C4-2B (cell line): Measurements from ENCODE around the gene MYZAP.

Experiments
- CTCF ChIP-seq: fragments of 450-650 bp; conservative IDR thresholded peaks from 2 replicates; pipeline ENCODE4 v1.5.1; 2017; ENCODE audit warnings: mild to moderate bottlenecking
- ZFX ChIP-seq: fragments of 450-650 bp; IDR thresholded peaks from 2 replicates; pipeline ENCODE4 v1.6.1; 2017

- TF ChIP-seq CTCF, result no peak
- no peak for TF ChIP-seq ZFX
Observed at GRCh38 chr15:57624730-57625129, 33.0 kb downstream of the MYZAP start.
